ENCODE data around the gene KCNG1. TPM values are rescaled to one million over a fixed set of nuclear protein-coding genes. Genes with fewer than 3 reads are reported as not detected.

KCNG1 gene
- total and polyA plus RNA-seq, 8 donors: 0.19 to 11.9 (median 2.7) TPM; not detected in 4

DNA sequence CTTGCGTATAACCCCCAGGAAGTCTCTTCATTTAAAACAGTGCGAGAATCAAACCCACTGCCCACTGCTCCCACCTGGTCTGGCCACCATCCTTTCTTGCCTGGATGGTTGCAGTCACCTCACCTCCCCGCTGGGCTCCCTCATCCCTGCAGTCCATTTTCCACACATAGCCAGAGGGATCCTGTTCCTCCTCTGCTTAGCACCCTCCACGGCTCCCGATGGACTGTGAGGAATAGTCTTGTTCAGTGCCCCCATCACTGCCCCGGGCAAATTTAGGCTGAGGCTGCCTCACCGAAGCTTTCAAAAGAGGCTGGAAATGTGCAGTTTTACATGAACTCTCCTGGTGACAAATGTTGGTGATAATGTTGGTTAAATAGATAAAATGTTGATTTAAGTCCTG lies 17.7 kb downstream of the KCNG1 start:
- no peaks in the 10 kb centered on the region for H3K9me3 ChIP-seq
- H3K27ac ChIP-seq: no peak overlapping the region
- no peak overlapping the region for H3K4me3 ChIP-seq
- peaks cover 0 to 4% (median 0%) of the 10 kb centered on the region in 4 donors for H3K4me1 ChIP-seq
- no peak for DNase-seq
- 80 to 90% (median 86%) methylated on average over 7 of the region's 7 CpGs for WGBS, 5 donors
- intact Hi-C loops (cut with DNase I; ENCODE audit: low total_unique reads): no loop called here
- peaks cover 0 to 53% (median 0%) of the 10 kb centered on the region in 3 donors for H3K27me3 ChIP-seq
- TF ChIP-seq POLR2A (IDR thresholded peaks at IDR 0.05) (no peak), EP300 (IDR thresholded peaks at IDR 0.05) (no peak), POLR2AphosphoS5 (IDR thresholded peaks at IDR 0.05) (no peak)
- TF ChIP-seq, protein P1, sequence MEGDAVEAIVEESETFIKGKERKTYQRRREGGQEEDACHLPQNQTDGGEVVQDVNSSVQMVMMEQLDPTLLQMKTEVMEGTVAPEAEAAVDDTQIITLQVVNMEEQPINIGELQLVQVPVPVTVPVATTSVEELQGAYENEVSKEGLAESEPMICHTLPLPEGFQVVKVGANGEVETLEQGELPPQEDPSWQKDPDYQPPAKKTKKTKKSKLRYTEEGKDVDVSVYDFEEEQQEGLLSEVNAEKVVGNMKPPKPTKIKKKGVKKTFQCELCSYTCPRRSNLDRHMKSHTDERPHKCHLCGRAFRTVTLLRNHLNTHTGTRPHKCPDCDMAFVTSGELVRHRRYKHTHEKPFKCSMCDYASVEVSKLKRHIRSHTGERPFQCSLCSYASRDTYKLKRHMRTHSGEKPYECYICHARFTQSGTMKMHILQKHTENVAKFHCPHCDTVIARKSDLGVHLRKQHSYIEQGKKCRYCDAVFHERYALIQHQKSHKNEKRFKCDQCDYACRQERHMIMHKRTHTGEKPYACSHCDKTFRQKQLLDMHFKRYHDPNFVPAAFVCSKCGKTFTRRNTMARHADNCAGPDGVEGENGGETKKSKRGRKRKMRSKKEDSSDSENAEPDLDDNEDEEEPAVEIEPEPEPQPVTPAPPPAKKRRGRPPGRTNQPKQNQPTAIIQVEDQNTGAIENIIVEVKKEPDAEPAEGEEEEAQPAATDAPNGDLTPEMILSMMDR (IDR thresholded peaks at IDR 0.05): no peak
- H3K36me3 ChIP-seq: no peaks in the 10 kb centered on the region

DNA sequence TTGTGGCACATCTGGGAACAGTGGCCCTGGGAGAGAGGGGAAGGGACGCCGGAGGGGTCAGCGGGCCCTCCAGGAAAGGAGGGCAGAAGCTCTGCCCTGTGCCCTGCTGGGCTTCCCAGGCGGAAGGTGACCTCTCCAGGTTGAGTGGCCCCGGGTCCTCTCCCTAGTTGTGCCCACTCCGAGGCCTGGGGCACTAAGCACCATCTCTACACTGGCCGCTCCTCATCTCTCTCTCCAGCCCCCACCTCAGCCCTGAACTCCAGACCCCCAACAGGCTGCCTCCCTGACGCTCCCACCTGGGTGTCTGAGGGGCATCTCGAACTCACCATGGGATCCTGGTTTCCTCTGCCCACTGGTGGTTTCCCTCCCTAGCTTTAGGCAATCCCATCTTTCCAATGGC lies 18.1 kb downstream of the KCNG1 start:
- H3K4me3 ChIP-seq: no peak overlapping the region
- peaks cover 0 to 53% (median 0%) of the 10 kb centered on the region in 3 donors for H3K27me3 ChIP-seq
- no peak overlapping the region for H3K27ac ChIP-seq
- WGBS, 5 donors: 83 to 95% (median 91%) methylated on average over 7 to 9 of the region's 9 CpGs
- no peak for DNase-seq
- H3K4me1 ChIP-seq: peaks cover 0 to 4% (median 0%) of the 10 kb centered on the region in 4 donors
- TF ChIP-seq POLR2AphosphoS5 (IDR thresholded peaks at IDR 0.05) (no peak), EP300 (IDR thresholded peaks at IDR 0.05) (no peak), POLR2A (IDR thresholded peaks at IDR 0.05) (no peak)
- TF ChIP-seq, protein P1 (IDR thresholded peaks at IDR 0.05): no peak
- H3K36me3 ChIP-seq: no peaks in the 10 kb centered on the region
- no peaks in the 10 kb centered on the region for H3K9me3 ChIP-seq
- intact Hi-C loops (cut with DNase I; ENCODE audit: low total_unique reads): no loop called here

DNA sequence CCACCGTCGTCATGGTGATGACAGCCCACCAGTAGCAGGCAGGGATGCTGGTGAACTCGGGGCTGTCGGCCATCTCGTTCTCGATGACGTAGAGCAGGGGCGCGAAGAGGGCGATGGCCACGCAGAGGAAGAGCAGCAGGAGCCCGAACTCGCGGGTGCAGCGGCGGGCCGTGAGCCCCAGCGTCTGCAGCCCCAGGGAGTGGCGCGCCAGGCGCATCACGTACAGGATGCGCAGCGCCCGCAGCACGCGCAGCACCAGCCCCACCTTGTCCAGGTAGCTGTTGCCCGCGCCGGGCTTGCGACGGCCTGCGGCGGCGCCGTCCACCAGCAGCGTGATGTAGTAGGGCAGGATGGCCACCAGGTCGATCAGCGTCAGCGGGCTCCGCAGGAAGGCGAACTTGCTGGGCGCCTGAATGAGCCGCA lies 18.6 kb downstream of the KCNG1 start:
- H3K27ac ChIP-seq: no peak overlapping the region
- peaks cover 0 to 4% (median 0%) of the 10 kb centered on the region in 4 donors for H3K4me1 ChIP-seq
- no peaks in the 10 kb centered on the region for H3K9me3 ChIP-seq
- peaks cover 0 to 53% (median 0%) of the 10 kb centered on the region in 3 donors for H3K27me3 ChIP-seq
- H3K4me3 ChIP-seq: no peak overlapping the region
- DNase-seq: no peak
- 93 to 96% (median 95%) methylated on average over 32 to 44 of the region's 44 CpGs for WGBS, 5 donors
- no peaks in the 10 kb centered on the region for H3K36me3 ChIP-seq
- intact Hi-C loops (cut with DNase I; ENCODE audit: low total_unique reads): no loop called here
- TF ChIP-seq, protein P1 (IDR thresholded peaks at IDR 0.05): no peak
- TF ChIP-seq POLR2AphosphoS5 (IDR thresholded peaks at IDR 0.05): no peak
- TF ChIP-seq EP300 (IDR thresholded peaks at IDR 0.05): no peak
- TF ChIP-seq POLR2A (IDR thresholded peaks at IDR 0.05): no peak

DNA sequence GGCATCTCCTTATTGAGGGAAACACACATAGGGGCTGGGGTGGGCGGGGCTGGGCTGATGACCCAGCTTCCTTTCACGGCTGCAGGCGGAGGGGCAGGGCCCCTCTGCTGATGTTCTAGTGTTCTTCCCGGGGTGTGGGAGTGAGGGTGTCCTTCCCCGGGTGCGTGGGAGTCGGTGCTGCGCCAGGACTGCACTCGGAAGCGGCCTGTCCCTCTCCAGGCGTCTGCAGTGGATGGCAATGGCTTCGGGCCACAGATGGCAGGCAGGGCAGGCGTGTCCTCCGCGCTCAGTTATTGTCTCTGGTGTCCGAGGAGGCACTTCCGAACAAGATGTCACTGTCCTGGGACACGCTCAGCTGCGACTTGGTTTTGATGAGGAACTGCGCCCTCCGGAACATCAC lies 19.2 kb downstream of the KCNG1 start:
- Histone ChIP-seq H3K36me3 (no peaks in the 10 kb centered on the region), H3K4me1 (peaks cover 0 to 2% (median 0%) of the 10 kb centered on the region in 4 donors), H3K9me3 (no peaks in the 10 kb centered on the region), H3K27ac (no peak overlapping the region), H3K27me3 (peaks cover 0 to 56% (median 3%) of the 10 kb centered on the region in 3 donors), H3K4me3 (no peak overlapping the region)
- TF ChIP-seq, protein P1 (IDR thresholded peaks at IDR 0.05): no peak
- TF ChIP-seq POLR2AphosphoS5 (IDR thresholded peaks at IDR 0.05) (no peak), EP300 (IDR thresholded peaks at IDR 0.05) (no peak), POLR2A (IDR thresholded peaks at IDR 0.05) (no peak)
- intact Hi-C loops (cut with DNase I; ENCODE audit: low total_unique reads): no loop called here
- DNase-seq: no peak
- 78 to 86% (median 84%) methylated on average over 17 to 21 of the region's 21 CpGs for WGBS, 5 donors

All from stomach (tissue), 9 donors.